SW 1271 (cell line): ENCODE measurements around the gene NRIP1.

Experiments
- DNase-seq, 2 experiments: peaks; one replicate each; lab custom pipeline; 2025; lab: John Stamatoyannopoulos, UW

NRIP1 gene

GRCh38 chr21:15063814-15064575 is 805 bp downstream of the NRIP1 start:
- peak in 1 of 2 experiments; percentile 7 for DNase-seq

- DNase-seq: no peak
Measured at GRCh38 chr21:15063081-15063813, 1.6 kb downstream of the NRIP1 start.

GRCh38 chr21:15062606-15062965 is 2.2 kb downstream of the NRIP1 start:
- DNase-seq: peak in 1 of 2 experiments; percentile 10

- DNase-seq: no peak
Measured at GRCh38 chr21:15061747-15062605, 2.8 kb downstream of the NRIP1 start.

- DNase-seq: no peak
Measured at GRCh38 chr21:15061279-15061678, 3.5 kb downstream of the NRIP1 start.

GRCh38 chr21:15060543-15061175 is 4.1 kb downstream of the NRIP1 start:
- no peak for DNase-seq

- DNase-seq: no peak
Measured at GRCh38 chr21:15059397-15059796, 5.4 kb downstream of the NRIP1 start.

- no peak for DNase-seq
Measured at GRCh38 chr21:15058854-15059263, 5.9 kb downstream of the NRIP1 start.

- no peak for DNase-seq
Measured at GRCh38 chr21:15057285-15057684, 7.5 kb downstream of the NRIP1 start.

- DNase-seq: no peak
Measured at GRCh38 chr21:15054606-15055239, 10.1 kb downstream of the NRIP1 start.

- DNase-seq: no peak
Measured at GRCh38 chr21:15054089-15054488, 10.7 kb downstream of the NRIP1 start.

GRCh38 chr21:15053500-15053899 is 11.3 kb downstream of the NRIP1 start:
- DNase-seq: no peak

- DNase-seq: no peak
Measured at GRCh38 chr21:15052459-15052763, 12.4 kb downstream of the NRIP1 start.

GRCh38 chr21:15051644-15052458 is 12.9 kb downstream of the NRIP1 start:
- no peak for DNase-seq

GRCh38 chr21:15050568-15051377 is 14.0 kb downstream of the NRIP1 start:
- no peak for DNase-seq

- DNase-seq: no peak
Measured at GRCh38 chr21:15045017-15045416, 19.8 kb downstream of the NRIP1 start.

GRCh38 chr21:15042531-15042930 is 22.3 kb downstream of the NRIP1 start:
- no peak for DNase-seq

- no peak for DNase-seq
Measured at GRCh38 chr21:15039607-15040299, 25.0 kb downstream of the NRIP1 start.

GRCh38 chr21:15037900-15038293 is 26.9 kb downstream of the NRIP1 start:
- DNase-seq: no peak
